MM.1S (cell line): ENCODE results near the gene RGS18.

ENCODE experiments used
- EZH2 ChIP-seq: fragments of 300-600 bp; sonication (generic); optimal IDR thresholded peaks from 2 replicates; pipeline ENCODE3; 2017; ENCODE audit warnings: low read depth, mild to moderate bottlenecking, antibody characterized with exemption, low read length, mixed read lengths
- EZH2phosphoT487 ChIP-seq: fragments of 300-600 bp; sonication (generic); IDR thresholded peaks from 2 replicates; pipeline ENCODE4 v1.6.1; 2018; ENCODE audit warnings: antibody characterized with exemption, low read length
- TF ChIP-seq, protein P1 (sequence below): fragments of 300-600 bp; sonication (generic); IDR thresholded peaks from 2 replicates; pipeline ENCODE4 v1.5.1; 2016; ENCODE audit warnings: antibody characterized with exemption, low read length, mixed read lengths

DNA sequence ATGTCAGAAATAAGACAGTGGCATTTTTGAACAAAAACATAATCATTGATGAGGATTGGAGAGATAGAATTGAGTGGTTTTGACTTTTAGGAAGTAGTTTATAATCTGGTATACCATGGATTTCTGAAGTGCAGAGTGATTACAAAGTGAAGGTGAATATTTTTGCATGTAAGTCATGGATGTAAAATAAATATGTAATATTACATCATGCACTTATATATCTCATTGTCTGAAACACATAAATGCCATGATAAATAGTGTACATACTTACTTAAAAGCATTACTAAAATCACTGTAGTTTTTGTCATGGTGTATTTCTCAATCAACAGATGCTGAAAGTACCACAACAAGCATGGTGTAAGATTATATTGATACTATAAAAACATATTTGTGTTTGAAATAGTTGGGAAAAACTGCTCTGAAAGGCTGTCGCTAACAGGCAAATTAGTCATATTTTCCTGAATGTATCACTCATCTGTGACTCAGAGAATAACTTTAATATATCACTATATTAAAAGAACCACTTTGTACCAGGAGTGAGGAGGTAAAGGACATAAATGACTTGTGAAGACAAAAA is 24.8 kb upstream of the RGS18 start:
- TF ChIP-seq, protein P1, sequence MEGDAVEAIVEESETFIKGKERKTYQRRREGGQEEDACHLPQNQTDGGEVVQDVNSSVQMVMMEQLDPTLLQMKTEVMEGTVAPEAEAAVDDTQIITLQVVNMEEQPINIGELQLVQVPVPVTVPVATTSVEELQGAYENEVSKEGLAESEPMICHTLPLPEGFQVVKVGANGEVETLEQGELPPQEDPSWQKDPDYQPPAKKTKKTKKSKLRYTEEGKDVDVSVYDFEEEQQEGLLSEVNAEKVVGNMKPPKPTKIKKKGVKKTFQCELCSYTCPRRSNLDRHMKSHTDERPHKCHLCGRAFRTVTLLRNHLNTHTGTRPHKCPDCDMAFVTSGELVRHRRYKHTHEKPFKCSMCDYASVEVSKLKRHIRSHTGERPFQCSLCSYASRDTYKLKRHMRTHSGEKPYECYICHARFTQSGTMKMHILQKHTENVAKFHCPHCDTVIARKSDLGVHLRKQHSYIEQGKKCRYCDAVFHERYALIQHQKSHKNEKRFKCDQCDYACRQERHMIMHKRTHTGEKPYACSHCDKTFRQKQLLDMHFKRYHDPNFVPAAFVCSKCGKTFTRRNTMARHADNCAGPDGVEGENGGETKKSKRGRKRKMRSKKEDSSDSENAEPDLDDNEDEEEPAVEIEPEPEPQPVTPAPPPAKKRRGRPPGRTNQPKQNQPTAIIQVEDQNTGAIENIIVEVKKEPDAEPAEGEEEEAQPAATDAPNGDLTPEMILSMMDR: no peak
- TF ChIP-seq EZH2: no peak
- no peak for TF ChIP-seq EZH2phosphoT487
